B cell (primary cell): Measurements from ENCODE around the gene NCBP3.

ENCODE experiments used
- EZH2 ChIP-seq: IDR thresholded peaks from 2 replicates; pipeline ENCODE4 v1.6.1; 2012; ENCODE audit warnings: borderline replicate concordance, low read depth, mild to moderate bottlenecking, moderate library complexity, low read length; ENCODE audit not compliant: insufficient read depth, poor library complexity, severe bottlenecking
- TF ChIP-seq, protein P1 (sequence below): fragments of 200-600 bp; IDR thresholded peaks from one replicate; pipeline ENCODE4 v1.8.0; 2022; ENCODE audit warnings: antibody characterized with exemption, mild to moderate bottlenecking

DNA sequence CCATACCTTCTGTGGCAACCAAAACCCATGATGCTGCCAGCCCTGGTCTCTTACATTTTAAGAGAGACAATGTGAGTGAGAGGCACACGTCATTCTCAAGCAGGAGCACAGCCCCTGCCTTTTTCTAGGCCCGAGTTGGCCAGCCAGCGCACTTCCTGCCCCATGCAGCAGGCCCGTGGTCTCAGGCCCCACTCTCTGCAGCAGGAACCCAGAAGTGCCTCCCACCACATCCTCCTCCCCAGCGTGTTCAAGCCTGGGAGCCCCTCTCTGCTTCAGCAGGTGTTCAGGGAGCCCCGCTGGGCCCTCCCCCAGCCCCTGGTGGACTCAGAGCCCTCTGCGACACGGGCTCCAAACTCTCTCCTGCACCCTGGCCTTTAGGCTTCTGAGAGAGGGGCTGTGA lies 75.6 kb downstream of the NCBP3 start:
- TF ChIP-seq EZH2, result no peak
- TF ChIP-seq, protein P1, sequence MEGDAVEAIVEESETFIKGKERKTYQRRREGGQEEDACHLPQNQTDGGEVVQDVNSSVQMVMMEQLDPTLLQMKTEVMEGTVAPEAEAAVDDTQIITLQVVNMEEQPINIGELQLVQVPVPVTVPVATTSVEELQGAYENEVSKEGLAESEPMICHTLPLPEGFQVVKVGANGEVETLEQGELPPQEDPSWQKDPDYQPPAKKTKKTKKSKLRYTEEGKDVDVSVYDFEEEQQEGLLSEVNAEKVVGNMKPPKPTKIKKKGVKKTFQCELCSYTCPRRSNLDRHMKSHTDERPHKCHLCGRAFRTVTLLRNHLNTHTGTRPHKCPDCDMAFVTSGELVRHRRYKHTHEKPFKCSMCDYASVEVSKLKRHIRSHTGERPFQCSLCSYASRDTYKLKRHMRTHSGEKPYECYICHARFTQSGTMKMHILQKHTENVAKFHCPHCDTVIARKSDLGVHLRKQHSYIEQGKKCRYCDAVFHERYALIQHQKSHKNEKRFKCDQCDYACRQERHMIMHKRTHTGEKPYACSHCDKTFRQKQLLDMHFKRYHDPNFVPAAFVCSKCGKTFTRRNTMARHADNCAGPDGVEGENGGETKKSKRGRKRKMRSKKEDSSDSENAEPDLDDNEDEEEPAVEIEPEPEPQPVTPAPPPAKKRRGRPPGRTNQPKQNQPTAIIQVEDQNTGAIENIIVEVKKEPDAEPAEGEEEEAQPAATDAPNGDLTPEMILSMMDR, result no peak
